Measurements from ENCODE around the gene SPATA9.

Gene SPATA9

GRCh38 chr5:95684361-95684760 lies 1.6 kb upstream of the SPATA9 start:
- DNase-seq (ENCODE audit: low spot score) = no peak

- DNase-seq (ENCODE audit: low spot score) = no peak
These were observed 9.7 kb downstream of the SPATA9 start for GRCh38 chr5:95673081-95673480.

GRCh38 chr5:95672641-95673040 lies 10.2 kb downstream of the SPATA9 start:
- DNase-seq (ENCODE audit: low spot score) = no peak

- no peak for DNase-seq (ENCODE audit: low spot score)
These were observed 11.0 kb downstream of the SPATA9 start for GRCh38 chr5:95671826-95672225.

GRCh38 chr5:95670568-95670967 lies 12.2 kb downstream of the SPATA9 start:
- no peak for DNase-seq (ENCODE audit: low spot score)

GRCh38 chr5:95669985-95670384 lies 12.8 kb downstream of the SPATA9 start:
- no peak for DNase-seq (ENCODE audit: low spot score)

GRCh38 chr5:95669540-95669939 lies 13.3 kb downstream of the SPATA9 start:
- no peak for DNase-seq (ENCODE audit: low spot score)

GRCh38 chr5:95668728-95669127 lies 14.1 kb downstream of the SPATA9 start:
- DNase-seq (ENCODE audit: low spot score) = no peak

GRCh38 chr5:95668216-95668615 lies 14.6 kb downstream of the SPATA9 start:
- DNase-seq (ENCODE audit: low spot score) = no peak

GRCh38 chr5:95667678-95668077 lies 15.1 kb downstream of the SPATA9 start:
- DNase-seq (ENCODE audit: low spot score) = no peak

GRCh38 chr5:95667061-95667618 lies 15.7 kb downstream of the SPATA9 start:
- DNase-seq (ENCODE audit: low spot score) = no peak

GRCh38 chr5:95664204-95664786 lies 18.5 kb downstream of the SPATA9 start:
- peak; percentile 37 for DNase-seq (ENCODE audit: low spot score)

GRCh38 chr5:95662946-95663345 lies 19.8 kb downstream of the SPATA9 start:
- no peak for DNase-seq (ENCODE audit: low spot score)

- DNase-seq (ENCODE audit: low spot score) = no peak
These were observed 22.7 kb downstream of the SPATA9 start for GRCh38 chr5:95660060-95660459.

GRCh38 chr5:95655575-95655974 lies 27.2 kb downstream of the SPATA9 start:
- no peak for DNase-seq (ENCODE audit: low spot score)

GRCh38 chr5:95654196-95654595 lies 28.6 kb downstream of the SPATA9 start:
- DNase-seq (ENCODE audit: low spot score) = no peak

- DNase-seq (ENCODE audit: low spot score) = no peak
These were observed 29.9 kb downstream of the SPATA9 start for GRCh38 chr5:95652849-95653248.

GRCh38 chr5:95649842-95650620 lies 32.8 kb downstream of the SPATA9 start:
- no peak for DNase-seq (ENCODE audit: low spot score)

GRCh38 chr5:95649274-95649673 lies 33.5 kb downstream of the SPATA9 start:
- no peak for DNase-seq (ENCODE audit: low spot score)

- peak; percentile 2 for DNase-seq (ENCODE audit: low spot score)
These were observed 34.6 kb downstream of the SPATA9 start for GRCh38 chr5:95647886-95648860.

GRCh38 chr5:95646569-95647431 lies 36.0 kb downstream of the SPATA9 start, which contains the start of gene RFESD:
Gene RFESD (plus strand): TSS chr5:95646777. CDS start chr5:95652272, 5,495 bp downstream.
- DNase-seq (ENCODE audit: low spot score) = peak; percentile 99
